ENCODE measurements around the gene DNM2. TPM values are rescaled to one million over a fixed set of nuclear protein-coding genes. Genes with fewer than 3 reads are reported as not detected.
"Not testable (repeated sequence)": the region's sequence is repeated elsewhere in the genome, so short reads cannot be mapped to it uniquely, and the experiment has no call there.

The DNM2 gene
- polyA plus RNA-seq, 1 donor from 2014 or later, result 109 TPM

DNA sequence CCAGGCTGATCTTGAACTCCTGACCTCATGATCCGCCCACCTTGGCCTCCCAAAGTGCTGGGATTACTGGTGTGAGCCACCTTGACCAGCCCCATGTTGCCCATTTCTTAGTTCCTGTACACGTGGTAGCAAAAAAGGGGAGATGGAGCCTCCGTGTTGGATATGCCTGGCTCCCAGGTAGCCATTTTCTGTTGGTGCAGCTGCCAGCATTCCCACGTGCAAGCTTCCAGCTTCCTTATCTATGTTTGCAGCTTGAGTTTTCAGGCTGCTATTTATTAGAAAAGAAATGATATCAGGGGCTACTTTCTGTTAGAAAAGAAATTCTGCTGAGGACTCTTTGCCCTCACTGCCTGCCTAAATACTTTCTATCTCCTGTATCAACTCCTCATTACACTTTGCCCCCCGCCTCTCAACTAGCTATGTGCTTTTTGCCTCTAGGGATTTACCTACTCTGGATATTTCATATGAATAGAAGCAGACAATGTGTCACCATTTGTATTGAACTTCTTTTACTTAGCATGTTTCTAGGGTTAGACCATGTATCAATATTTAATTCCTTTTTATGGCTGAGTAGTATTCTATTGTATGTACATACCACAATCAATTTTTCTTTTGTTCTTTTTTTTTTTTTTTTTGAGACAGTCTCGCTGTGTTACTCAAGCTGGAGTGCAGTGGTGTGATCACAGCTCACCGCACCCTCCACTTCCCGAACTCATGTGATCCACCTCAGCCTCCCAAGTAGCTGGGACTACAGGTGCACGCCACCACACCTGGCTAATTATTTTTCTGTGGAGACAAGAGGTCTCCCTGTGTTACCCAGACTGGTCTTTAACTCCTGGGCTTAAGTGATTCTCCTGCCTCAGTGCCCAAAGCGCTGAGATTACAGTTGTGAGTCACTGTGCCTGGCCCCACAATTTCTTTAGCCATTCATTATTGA lies 121.5 kb downstream of the DNM2 start:
- H3K27ac Mint-ChIP-seq, result peak overlapping the region in 1 of 3 donors; percentile 68
- peaks cover 2 to 10% (median 4%) of the 10 kb centered on the region in 3 donors for H3K9me3 Mint-ChIP-seq
- H3K4me3 Mint-ChIP-seq, result peak overlapping the region in 2 of 4 donors; percentile 17 to 49
- H3K36me3 Mint-ChIP-seq, result peaks cover 6% of the 10 kb centered on the region
- H3K27me3 Mint-ChIP-seq, result peaks cover 6% of the 10 kb centered on the region
- peaks cover 7 to 19% (median 11%) of the 10 kb centered on the region in 3 donors for H3K4me1 Mint-ChIP-seq

- peaks cover 6% of the 10 kb centered on the region for H3K27me3 Mint-ChIP-seq
- no peak overlapping the region for H3K27ac Mint-ChIP-seq
- H3K36me3 Mint-ChIP-seq, result peaks cover 4% of the 10 kb centered on the region
- no peak overlapping the region for H3K4me3 Mint-ChIP-seq
- peaks cover 0 to 13% (median 3%) of the 10 kb centered on the region in 3 donors for H3K4me1 Mint-ChIP-seq
- peaks cover 2 to 11% (median 7%) of the 10 kb centered on the region in 3 donors for H3K9me3 Mint-ChIP-seq
Observed at GRCh38 chr19:10842788-10843187, 124.9 kb downstream of the DNM2 start.

DNA sequence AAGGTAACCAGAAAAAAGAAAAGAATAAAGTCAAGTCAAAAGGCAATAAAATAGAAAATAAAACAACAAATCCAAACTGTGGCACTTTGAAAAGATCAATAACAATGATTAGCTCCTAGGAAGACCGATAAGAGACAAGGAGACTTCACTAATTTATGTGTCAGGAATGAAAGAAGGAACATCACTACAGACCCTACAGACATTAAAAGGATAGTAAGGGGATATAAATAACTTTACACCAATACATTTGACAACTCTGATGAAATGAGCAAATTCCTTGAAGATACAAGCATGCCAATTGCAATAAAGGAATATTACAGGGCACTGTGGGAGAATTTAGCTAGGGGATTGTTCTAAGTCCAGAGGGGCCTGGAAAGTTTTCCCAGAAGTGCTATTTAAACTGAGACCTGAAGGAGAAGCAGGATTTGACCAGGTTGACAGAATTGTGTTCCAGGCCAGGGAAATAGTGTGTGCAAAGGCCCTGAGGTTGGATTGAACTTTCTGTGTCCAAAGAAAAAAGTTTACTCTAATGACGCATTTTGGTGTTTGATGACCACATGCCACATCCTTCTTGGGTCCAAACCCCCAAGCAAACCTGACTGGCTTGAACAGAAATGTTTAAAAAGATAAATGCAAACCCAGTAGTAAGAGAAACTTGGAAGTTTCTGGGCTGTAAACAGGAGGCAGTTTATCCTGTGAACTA lies 128.8 kb downstream of the DNM2 start:
- peaks cover 4% of the 10 kb centered on the region for H3K36me3 Mint-ChIP-seq
- H3K27me3 Mint-ChIP-seq, result peaks cover 17% of the 10 kb centered on the region
- H3K4me1 Mint-ChIP-seq, result peaks cover 0 to 4% (median 2%) of the 10 kb centered on the region in 3 donors
- no peak overlapping the region for H3K27ac Mint-ChIP-seq
- H3K4me3 Mint-ChIP-seq, result no peak overlapping the region
- H3K9me3 Mint-ChIP-seq, result peaks cover 0 to 6% (median 4%) of the 10 kb centered on the region in 3 donors

DNA sequence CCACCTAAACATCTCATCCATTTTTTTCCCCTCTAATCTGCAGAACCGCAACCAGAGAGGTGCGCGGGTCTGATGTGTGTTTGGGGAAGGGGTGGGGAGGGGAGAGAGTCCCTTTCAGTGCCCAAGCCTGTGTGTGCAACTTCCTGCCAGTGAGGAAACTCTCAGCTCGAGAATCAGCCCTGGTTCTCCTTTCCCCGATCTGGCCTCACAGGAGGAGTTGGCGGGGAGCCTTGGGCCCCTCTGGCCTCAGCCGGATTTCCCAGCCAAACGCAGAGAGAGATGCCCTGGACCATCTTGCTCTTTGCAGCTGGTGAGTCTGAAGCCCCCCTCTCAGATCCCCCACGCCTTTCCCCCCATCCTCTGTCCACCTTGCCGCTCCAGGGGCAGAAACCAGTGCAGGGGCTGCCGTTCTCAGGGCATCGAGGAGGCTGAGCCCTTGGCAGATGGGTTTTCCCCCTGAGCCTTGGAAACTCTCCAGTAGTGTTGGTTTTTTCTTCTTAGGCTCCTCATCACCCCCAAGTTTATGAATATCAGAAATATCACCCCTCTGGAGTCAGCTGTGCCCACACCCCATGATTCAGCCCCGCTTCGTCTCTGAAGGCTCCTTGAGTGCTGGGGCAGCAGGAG lies 130.5 kb downstream of the DNM2 start, which contains the start of gene C19orf38:
C19orf38 (plus strand) TSS at position 186 of the 627 bp plus-strand sequence; CDS start at position 280, 94 bp downstream.
- H3K4me1 Mint-ChIP-seq, result peaks cover 0 to 4% (median 2%) of the 10 kb centered on the region in 3 donors
- peaks cover 17% of the 10 kb centered on the region for H3K27me3 Mint-ChIP-seq
- H3K27ac Mint-ChIP-seq, result peak within 1 kb of the TSS in 1 of 3 donors; percentile 73
- H3K36me3 Mint-ChIP-seq, result peaks cover 3% of the 10 kb centered on the region
- H3K9me3 Mint-ChIP-seq, result peaks cover 0 to 6% (median 4%) of the 10 kb centered on the region in 3 donors
- peak within 1 kb of the TSS in 2 of 4 donors; percentile 20 to 33 for H3K4me3 Mint-ChIP-seq

DNA sequence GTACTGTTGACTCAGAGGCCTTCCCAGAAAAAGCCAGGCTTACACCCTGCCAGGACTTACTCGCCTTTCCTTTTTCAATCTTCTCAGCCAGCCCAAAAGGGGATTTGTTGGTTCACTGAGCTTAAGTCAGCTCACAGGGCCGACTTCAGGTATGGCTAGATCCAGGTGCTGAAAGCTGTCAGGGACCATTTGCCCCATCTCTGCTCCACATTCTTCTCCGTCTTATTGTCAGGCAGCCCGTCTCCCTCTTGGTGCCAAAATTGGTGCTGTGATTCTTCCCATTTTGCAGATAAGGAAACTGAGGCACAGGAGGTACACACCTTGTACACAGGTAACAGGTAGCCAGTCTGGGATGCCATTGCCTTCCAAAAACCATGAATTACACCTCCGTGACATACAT lies 132.8 kb downstream of the DNM2 start:
- no peak overlapping the region for H3K4me3 Mint-ChIP-seq
- peaks cover 0 to 6% (median 4%) of the 10 kb centered on the region in 3 donors for H3K9me3 Mint-ChIP-seq
- H3K36me3 Mint-ChIP-seq, result no peaks in the 10 kb centered on the region
- H3K4me1 Mint-ChIP-seq, result peaks cover 0 to 2% (median 2%) of the 10 kb centered on the region in 3 donors
- H3K27ac Mint-ChIP-seq, result no peak overlapping the region
- peaks cover 13% of the 10 kb centered on the region for H3K27me3 Mint-ChIP-seq

DNA sequence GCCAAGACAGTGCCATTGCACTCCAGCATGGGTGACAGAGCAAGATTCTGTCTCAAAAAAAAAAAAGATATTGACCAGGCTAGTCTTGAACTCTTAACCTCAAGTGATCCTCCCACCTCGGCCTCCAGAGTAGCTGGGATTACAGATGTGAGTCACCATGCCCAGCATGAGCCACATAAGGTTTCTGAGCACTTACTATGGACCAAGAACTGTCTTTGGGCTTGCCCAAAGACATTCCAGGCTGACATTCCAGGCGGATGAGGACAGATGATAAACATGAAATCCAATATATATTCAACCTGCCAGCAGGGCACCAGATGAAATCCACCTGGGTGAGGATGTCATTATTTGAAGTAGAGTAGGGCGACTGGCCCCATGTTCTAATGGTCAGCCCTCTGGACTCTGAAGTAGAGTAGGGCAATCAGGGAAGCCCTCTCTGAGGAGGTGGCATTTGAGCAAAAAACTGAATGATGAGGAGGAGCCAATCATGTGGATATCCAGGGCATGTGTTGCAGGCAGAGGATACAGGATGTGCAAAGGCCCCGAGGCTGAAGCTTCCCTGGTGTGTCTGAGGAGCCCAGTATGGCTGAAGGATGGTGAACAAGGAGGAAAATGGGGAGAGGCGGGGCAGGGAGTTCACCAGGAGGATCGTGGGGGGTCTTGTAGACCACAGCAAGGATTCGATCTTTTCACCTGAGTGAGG lies 134.4 kb downstream of the DNM2 start:
- no peak overlapping the region for H3K4me3 Mint-ChIP-seq
- no peaks in the 10 kb centered on the region for H3K36me3 Mint-ChIP-seq
- peaks cover 0 to 2% (median 2%) of the 10 kb centered on the region in 3 donors for H3K4me1 Mint-ChIP-seq
- H3K9me3 Mint-ChIP-seq, result no peaks in the 10 kb centered on the region
- peak overlapping the region in 1 of 3 donors; percentile 31 for H3K27ac Mint-ChIP-seq
- peaks cover 13% of the 10 kb centered on the region for H3K27me3 Mint-ChIP-seq

GRCh38 chr19:10852941-10853340 lies 135.1 kb downstream of the DNM2 start:
- H3K9me3 Mint-ChIP-seq, result no peaks in the 10 kb centered on the region
- H3K4me3 Mint-ChIP-seq, result no peak overlapping the region
- H3K27ac Mint-ChIP-seq, result no peak overlapping the region
- peaks cover 0 to 2% (median 2%) of the 10 kb centered on the region in 3 donors for H3K4me1 Mint-ChIP-seq
- H3K36me3 Mint-ChIP-seq, result no peaks in the 10 kb centered on the region
- H3K27me3 Mint-ChIP-seq, result peaks cover 12% of the 10 kb centered on the region

GRCh38 chr19:10854350-10855089 lies 136.6 kb downstream of the DNM2 start:
- Mint-ChIP-seq H3K4me1 (no peaks in the 10 kb centered on the region), H3K9me3 (no peaks in the 10 kb centered on the region), H3K4me3 (no peak overlapping the region), H3K27me3 (peaks cover 5% of the 10 kb centered on the region), H3K36me3 (no peaks in the 10 kb centered on the region), H3K27ac (no peak overlapping the region)

GRCh38 chr19:10855879-10856522 lies 138.1 kb downstream of the DNM2 start:
- H3K36me3 Mint-ChIP-seq, result no peaks in the 10 kb centered on the region
- no peaks in the 10 kb centered on the region for H3K9me3 Mint-ChIP-seq
- no peaks in the 10 kb centered on the region for H3K27me3 Mint-ChIP-seq
- H3K4me1 Mint-ChIP-seq, result peaks cover 0 to under 1% (median under 1%) of the 10 kb centered on the region in 3 donors
- H3K4me3 Mint-ChIP-seq, result no peak overlapping the region
- H3K27ac Mint-ChIP-seq, result no peak overlapping the region

DNA sequence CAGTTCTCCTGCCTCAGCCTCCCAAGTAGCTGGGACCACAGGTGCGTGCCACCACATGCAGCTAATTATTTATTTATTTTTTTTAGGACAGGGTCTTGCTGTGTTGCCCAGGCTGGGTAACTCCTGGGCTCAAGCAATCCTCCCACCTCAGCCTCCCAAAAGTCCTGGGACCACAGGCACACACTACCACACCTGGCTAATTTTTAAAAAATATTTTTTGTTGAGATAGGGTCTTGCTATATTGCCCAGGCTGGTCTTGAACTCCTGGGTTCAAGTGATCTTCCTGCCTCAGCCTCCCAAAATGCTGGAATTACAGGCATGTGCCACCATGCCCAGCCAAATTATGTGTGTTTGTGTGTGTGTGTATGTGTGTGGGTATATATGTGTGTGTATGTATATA lies 139.0 kb downstream of the DNM2 start:
- not testable (repeated sequence) for H3K9me3 Mint-ChIP-seq, H3K36me3 Mint-ChIP-seq, H3K4me3 Mint-ChIP-seq, H3K4me1 Mint-ChIP-seq, H3K27me3 Mint-ChIP-seq, H3K27ac Mint-ChIP-seq

DNA sequence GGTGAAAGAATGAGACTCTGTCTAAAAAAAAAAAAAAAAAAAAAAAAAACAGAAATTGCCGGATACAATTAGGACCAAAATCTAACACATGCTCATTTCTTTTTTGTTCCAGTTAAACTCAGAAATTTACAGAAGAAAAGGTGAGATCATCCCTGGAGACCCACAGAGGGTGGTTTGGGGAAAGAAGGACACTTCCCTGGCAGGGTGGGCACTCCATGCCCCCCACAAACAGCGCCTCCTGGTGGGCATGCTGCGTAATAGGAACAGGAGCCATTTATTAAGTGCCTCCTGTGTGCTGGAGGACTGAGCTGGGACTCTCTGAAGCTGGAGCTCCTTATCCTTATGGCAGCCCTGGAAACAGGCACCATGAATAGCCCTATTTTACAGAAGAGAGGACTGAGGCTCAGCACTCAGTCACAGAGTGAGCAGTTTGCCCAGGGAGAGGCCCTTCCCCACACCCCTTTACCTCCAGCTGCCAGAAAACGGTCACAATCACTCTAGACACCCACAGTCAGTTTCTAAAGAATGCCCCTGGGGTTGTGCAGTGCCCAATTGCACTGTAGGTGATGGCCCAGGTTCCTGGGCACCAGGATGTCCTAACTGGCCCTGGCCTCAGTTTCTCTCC lies 140.4 kb downstream of the DNM2 start:
- peaks cover 3 to 5% (median 5%) of the 10 kb centered on the region in 3 donors for H3K4me1 Mint-ChIP-seq
- H3K4me3 Mint-ChIP-seq, result peak overlapping the region in 1 of 4 donors; percentile 49
- peak overlapping the region; percentile 39 to 53 (median 50) for H3K27ac Mint-ChIP-seq
- no peaks in the 10 kb centered on the region for H3K27me3 Mint-ChIP-seq
- H3K36me3 Mint-ChIP-seq, result no peaks in the 10 kb centered on the region
- no peaks in the 10 kb centered on the region for H3K9me3 Mint-ChIP-seq

GRCh38 chr19:10861103-10861651 lies 143.3 kb downstream of the DNM2 start:
- Mint-ChIP-seq H3K27me3 (no peaks in the 10 kb centered on the region), H3K9me3 (no peaks in the 10 kb centered on the region), H3K27ac (no peak overlapping the region), H3K36me3 (no peaks in the 10 kb centered on the region), H3K4me3 (no peak overlapping the region), H3K4me1 (peaks cover 10 to 11% (median 11%) of the 10 kb centered on the region in 3 donors)
